Calu3 (cell line): ENCODE measurements around the gene LVRN. TPM values are rescaled to one million over a fixed set of nuclear protein-coding genes. Genes with fewer than 3 reads are reported as not detected.

Experiments
- BruUV-seq: library from RNA; stranded (reverse); fragments of 400-500 nt; replicated peaks from 2 replicates; lab custom pipeline; 2021; lab: Mats Ljungman, UMichigan
- CTCF ChIA-PET: fragments of 300-600 bp; sonication (Branson Sonifier 250); formaldehyde crosslinking; loops from one replicate; lab custom pipeline; 2022; ENCODE audit warnings: antibody characterized with exemption; lab: Charles Lee
- DNase-seq: peaks from one replicate; pipeline ENCODE4 v3.0.0; 2022
- H3K27ac Mint-ChIP-seq: one replicate; pipeline ENCODE4 v1.8.0; 2022; ENCODE audit warnings: mixed read lengths; ENCODE audit not compliant: unreplicated experiment
- H3K27me3 Mint-ChIP-seq: one replicate; pipeline ENCODE4 v1.8.0; 2022; ENCODE audit warnings: mixed read lengths; ENCODE audit not compliant: unreplicated experiment
- H3K36me3 Mint-ChIP-seq: one replicate; pipeline ENCODE4 v1.8.0; 2022; ENCODE audit warnings: mild to moderate bottlenecking, moderate library complexity, mixed read lengths; ENCODE audit not compliant: insufficient read depth, unreplicated experiment
- H3K4me1 Mint-ChIP-seq: one replicate; pipeline ENCODE4 v1.8.0; 2022; ENCODE audit warnings: mild to moderate bottlenecking, low read depth, mixed read lengths; ENCODE audit not compliant: unreplicated experiment
- H3K4me3 Mint-ChIP-seq: one replicate; pipeline ENCODE4 v1.8.0; 2022; ENCODE audit warnings: mild to moderate bottlenecking, low read depth, moderate library complexity, mixed read lengths; ENCODE audit not compliant: unreplicated experiment
- H3K9me3 Mint-ChIP-seq: one replicate; pipeline ENCODE4 v1.8.0; 2022; ENCODE audit warnings: low read depth, mixed read lengths; ENCODE audit not compliant: unreplicated experiment
- intact Hi-C: fragments of 100-400 bp; cut with micrococcal nuclease; formaldehyde crosslinking; loops from one replicate; pipeline ENCODE4 v1.10.0; 2022; ENCODE audit not compliant: unreplicated experiment
- total RNA-seq: library from RNA; stranded (reverse); gene quantifications from 2 replicates; pipeline ENCODE4 v1.2.3, GENCODE V29; 2022
- TF ChIP-seq, protein P1 (sequence below): fragments of 200-600 bp; IDR thresholded peaks from one replicate; pipeline ENCODE4 v1.8.0; 2022; ENCODE audit warnings: antibody characterized with exemption; ENCODE audit not compliant: unreplicated experiment

Gene LVRN
- total RNA-seq, 1 experiment from 2014 or later, result 0.14 TPM

DNA sequence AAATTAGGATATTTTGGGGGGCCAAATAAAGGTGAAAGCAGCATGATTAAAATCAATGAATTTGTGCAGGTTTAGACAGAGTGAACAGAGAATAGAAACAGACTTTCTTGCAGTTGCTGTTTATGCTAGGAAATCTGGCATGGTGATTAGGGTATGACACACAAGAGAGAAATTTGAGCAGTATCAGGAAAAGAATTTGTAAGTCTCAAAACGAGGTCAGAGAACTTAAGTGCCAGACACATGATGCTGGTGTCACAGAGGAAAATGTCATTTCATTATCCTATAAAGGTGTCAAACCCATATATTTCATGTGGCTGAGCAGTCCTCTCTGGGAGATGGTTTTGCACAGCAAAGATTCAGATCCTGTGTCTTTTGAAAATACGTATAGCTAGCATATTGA, 15.7 kb downstream of the LVRN start:
- Mint-ChIP-seq H3K9me3 (peaks cover 10% of the 10 kb centered on the region), H3K27ac (peak overlapping the region; percentile 28), H3K27me3 (no peaks in the 10 kb centered on the region), H3K4me3 (no peak overlapping the region), H3K36me3 (no peaks in the 10 kb centered on the region), H3K4me1 (peaks cover 30% of the 10 kb centered on the region)
- DNase-seq, result no peak
- intact Hi-C loops, result loop anchor here (2.0 kb wide), 1 partner anchor 55 kb away; the partner anchor contains the start of gene ARL14EPL
- TF ChIP-seq, protein P1, sequence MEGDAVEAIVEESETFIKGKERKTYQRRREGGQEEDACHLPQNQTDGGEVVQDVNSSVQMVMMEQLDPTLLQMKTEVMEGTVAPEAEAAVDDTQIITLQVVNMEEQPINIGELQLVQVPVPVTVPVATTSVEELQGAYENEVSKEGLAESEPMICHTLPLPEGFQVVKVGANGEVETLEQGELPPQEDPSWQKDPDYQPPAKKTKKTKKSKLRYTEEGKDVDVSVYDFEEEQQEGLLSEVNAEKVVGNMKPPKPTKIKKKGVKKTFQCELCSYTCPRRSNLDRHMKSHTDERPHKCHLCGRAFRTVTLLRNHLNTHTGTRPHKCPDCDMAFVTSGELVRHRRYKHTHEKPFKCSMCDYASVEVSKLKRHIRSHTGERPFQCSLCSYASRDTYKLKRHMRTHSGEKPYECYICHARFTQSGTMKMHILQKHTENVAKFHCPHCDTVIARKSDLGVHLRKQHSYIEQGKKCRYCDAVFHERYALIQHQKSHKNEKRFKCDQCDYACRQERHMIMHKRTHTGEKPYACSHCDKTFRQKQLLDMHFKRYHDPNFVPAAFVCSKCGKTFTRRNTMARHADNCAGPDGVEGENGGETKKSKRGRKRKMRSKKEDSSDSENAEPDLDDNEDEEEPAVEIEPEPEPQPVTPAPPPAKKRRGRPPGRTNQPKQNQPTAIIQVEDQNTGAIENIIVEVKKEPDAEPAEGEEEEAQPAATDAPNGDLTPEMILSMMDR, result no peak
- CTCF ChIA-PET, result no interaction called here
- BruUV-seq, result no TSS peak

DNA sequence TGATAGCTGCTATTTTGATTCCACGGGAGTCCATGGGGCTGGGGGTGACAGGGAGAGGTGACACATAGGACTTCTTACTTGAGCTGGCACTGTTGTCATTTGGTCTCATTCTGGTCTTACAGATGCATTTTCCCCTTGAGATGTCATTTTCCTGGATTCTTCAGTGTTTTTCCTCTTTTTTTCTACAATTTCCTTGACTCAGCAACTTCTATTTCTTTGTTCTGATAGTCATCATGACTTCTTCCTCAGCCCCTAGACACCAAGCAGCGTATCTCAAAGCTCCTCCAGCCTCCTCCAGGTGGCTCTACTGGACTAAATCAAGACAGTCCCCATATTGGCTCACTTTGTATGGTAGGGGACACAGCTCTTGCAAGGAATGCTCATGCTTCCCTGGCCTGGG, 16.5 kb downstream of the LVRN start:
- Mint-ChIP-seq H3K27me3 (no peaks in the 10 kb centered on the region), H3K4me1 (peaks cover 30% of the 10 kb centered on the region), H3K36me3 (no peaks in the 10 kb centered on the region), H3K9me3 (peaks cover 10% of the 10 kb centered on the region), H3K4me3 (no peak overlapping the region), H3K27ac (peak overlapping the region; percentile 3)
- CTCF ChIA-PET, result no interaction called here
- DNase-seq, result no peak
- TF ChIP-seq, protein P1, result no peak
- BruUV-seq, result no TSS peak
- intact Hi-C loops, result loop anchor here (2.0 kb wide), 1 partner anchor 54 kb away; the partner anchor contains the start of gene ARL14EPL

DNA sequence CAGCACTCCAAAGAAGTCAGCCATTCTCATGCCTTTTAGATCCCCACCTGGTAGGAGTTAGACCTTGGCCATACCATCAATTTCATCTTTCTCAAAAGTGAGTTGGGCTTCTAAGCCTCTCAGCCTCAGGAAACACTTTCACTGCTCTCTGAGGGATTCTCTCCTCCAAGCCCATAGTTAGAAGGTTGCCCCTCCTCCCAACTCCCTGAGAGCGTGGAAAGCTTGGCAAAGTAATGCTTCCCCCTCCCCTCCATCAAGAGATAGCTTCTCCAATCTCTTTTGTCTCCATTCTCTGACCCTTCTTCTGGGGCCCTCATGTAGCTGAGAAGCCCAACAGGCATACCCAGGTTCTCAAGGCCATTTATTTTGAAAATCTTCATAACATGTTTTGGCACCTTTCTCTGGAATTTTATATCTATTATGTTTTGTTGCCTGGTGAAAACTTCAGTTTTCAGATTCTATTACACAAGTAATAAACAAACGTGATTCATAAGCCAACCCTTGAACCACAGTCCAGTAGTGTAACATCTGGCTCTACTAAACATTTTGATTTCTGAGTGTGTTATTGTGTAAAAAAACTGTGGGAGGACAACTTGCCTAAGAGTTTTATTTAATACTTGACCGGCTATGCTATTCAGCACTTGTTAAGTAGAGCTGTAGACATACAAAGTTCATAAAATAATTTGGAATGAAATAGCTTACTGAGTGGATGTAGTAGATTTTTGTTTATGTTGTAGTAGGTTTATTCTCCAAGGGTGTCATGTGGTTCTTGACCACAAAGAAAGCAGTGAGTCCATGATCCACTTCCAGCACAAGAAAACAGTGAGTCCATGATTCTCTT, 17.1 kb downstream of the LVRN start:
- BruUV-seq, result no TSS peak
- CTCF ChIA-PET, result interaction anchor here (0.8 to 1.0 kb wide), 2 partner anchors 17 to 72 kb away, joined by 3 to 5 read pairs; no protein-coding TSS in a partner anchor
- no peak overlapping the region for H3K4me3 Mint-ChIP-seq

DNA sequence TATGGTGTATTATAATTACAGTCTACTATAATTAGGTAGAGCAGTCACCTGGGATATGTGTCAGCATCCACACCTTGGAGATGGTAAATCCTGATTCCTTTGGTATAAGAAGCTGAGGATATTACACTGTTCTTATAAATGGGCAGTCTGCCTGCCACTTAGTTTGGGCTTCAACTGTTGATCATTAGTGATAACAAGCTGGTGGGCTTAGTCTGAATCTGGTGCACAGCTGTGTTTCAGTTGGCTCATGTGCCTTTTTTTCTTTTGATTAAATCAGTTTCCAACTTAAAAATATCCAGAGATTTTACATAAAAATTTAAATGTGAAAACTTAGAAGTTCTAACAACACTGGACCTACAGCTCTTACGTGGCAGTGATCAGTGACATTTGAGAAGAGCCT, 21.2 kb downstream of the LVRN start:
- BruUV-seq, result no TSS peak
- H3K27ac Mint-ChIP-seq, result no peak overlapping the region
- DNase-seq, result no peak
- no peak overlapping the region for H3K4me3 Mint-ChIP-seq
- H3K4me1 Mint-ChIP-seq, result peaks cover 16% of the 10 kb centered on the region
- intact Hi-C loops, result no loop called here
- CTCF ChIA-PET, result no interaction called here
- no peaks in the 10 kb centered on the region for H3K36me3 Mint-ChIP-seq
- H3K27me3 Mint-ChIP-seq, result no peaks in the 10 kb centered on the region
- TF ChIP-seq, protein P1, result no peak
- peaks cover 6% of the 10 kb centered on the region for H3K9me3 Mint-ChIP-seq

More for the DNA sequence above, 17.1 kb downstream of the LVRN start:
- H3K4me1 Mint-ChIP-seq, result peaks cover 30% of the 10 kb centered on the region
- peaks cover 10% of the 10 kb centered on the region for H3K9me3 Mint-ChIP-seq
- DNase-seq, result no peak
- H3K27ac Mint-ChIP-seq, result peak overlapping the region; percentile 3
- intact Hi-C loops, result loop anchor here (2.0 kb wide), 1 partner anchor 53 kb away; the partner anchor contains the start of gene ARL14EPL
- H3K27me3 Mint-ChIP-seq, result no peaks in the 10 kb centered on the region
- TF ChIP-seq, protein P1, result no peak
- no peaks in the 10 kb centered on the region for H3K36me3 Mint-ChIP-seq
